ENCODE data around the gene GOLPH3.

Gene GOLPH3

GRCh38 chr5:32107291-32107690, 66.8 kb downstream of the GOLPH3 start:
- Histone ChIP-seq H3K4me2 (ENCODE audit: low read length) (no peak overlapping the region), H3K4me3 (ENCODE audit: low read length) (no peak overlapping the region), H3K9me3 (replicated peaks; ENCODE audit: low read length) (no peaks in the 10 kb centered on the region), H3K27me3 (ENCODE audit: control insufficient read depth, insufficient read depth, low read length) (no peaks in the 10 kb centered on the region), H3K9ac (ENCODE audit: low read depth, low read length) (no peak overlapping the region), H3K36me3 (ENCODE audit: insufficient read depth, low read length) (peaks cover 77% of the 10 kb centered on the region), H3K4me1 (ENCODE audit: control insufficient read depth, insufficient read depth, low read length) (no peaks in the 10 kb centered on the region)

- no peak overlapping the region for H3K9ac ChIP-seq (ENCODE audit: low read depth, low read length)
- H3K4me2 ChIP-seq (ENCODE audit: low read length), result no peak overlapping the region
- no peaks in the 10 kb centered on the region for H3K4me1 ChIP-seq (ENCODE audit: control insufficient read depth, insufficient read depth, low read length)
- no peaks in the 10 kb centered on the region for H3K9me3 ChIP-seq (replicated peaks; ENCODE audit: low read length)
- no peaks in the 10 kb centered on the region for H3K27me3 ChIP-seq (ENCODE audit: control insufficient read depth, insufficient read depth, low read length)
- no peak overlapping the region for H3K4me3 ChIP-seq (ENCODE audit: low read length)
- peaks cover 86% of the 10 kb centered on the region for H3K36me3 ChIP-seq (ENCODE audit: insufficient read depth, low read length)
Observed at GRCh38 chr5:32103521-32103920, 70.6 kb downstream of the GOLPH3 start.

GRCh38 chr5:32102254-32102986, 71.7 kb downstream of the GOLPH3 start:
- Histone ChIP-seq H3K27me3 (ENCODE audit: control insufficient read depth, insufficient read depth, low read length) (no peaks in the 10 kb centered on the region), H3K36me3 (ENCODE audit: insufficient read depth, low read length) (peaks cover 88% of the 10 kb centered on the region), H3K9ac (ENCODE audit: low read depth, low read length) (no peak overlapping the region), H3K4me2 (ENCODE audit: low read length) (no peak overlapping the region), H3K9me3 (replicated peaks; ENCODE audit: low read length) (no peaks in the 10 kb centered on the region), H3K4me3 (ENCODE audit: low read length) (no peak overlapping the region), H3K4me1 (ENCODE audit: control insufficient read depth, insufficient read depth, low read length) (no peaks in the 10 kb centered on the region)

GRCh38 chr5:32100691-32101302, 73.3 kb downstream of the GOLPH3 start:
- H3K36me3 ChIP-seq (ENCODE audit: insufficient read depth, low read length), result peaks cover 73% of the 10 kb centered on the region

GRCh38 chr5:32100230-32100629, 73.9 kb downstream of the GOLPH3 start:
- Histone ChIP-seq H3K9me3 (replicated peaks; ENCODE audit: low read length) (no peaks in the 10 kb centered on the region), H3K4me2 (ENCODE audit: low read length) (no peak overlapping the region), H3K27me3 (ENCODE audit: control insufficient read depth, insufficient read depth, low read length) (no peaks in the 10 kb centered on the region), H3K9ac (ENCODE audit: low read depth, low read length) (no peak overlapping the region), H3K4me1 (ENCODE audit: control insufficient read depth, insufficient read depth, low read length) (no peaks in the 10 kb centered on the region), H3K4me3 (ENCODE audit: low read length) (no peak overlapping the region), H3K36me3 (ENCODE audit: insufficient read depth, low read length) (peaks cover 67% of the 10 kb centered on the region)

More at GRCh38 chr5:32100691-32101302, 73.3 kb downstream of the GOLPH3 start:
- no peak overlapping the region for H3K9ac ChIP-seq (ENCODE audit: low read depth, low read length)
- H3K4me2 ChIP-seq (ENCODE audit: low read length), result no peak overlapping the region
- H3K27me3 ChIP-seq (ENCODE audit: control insufficient read depth, insufficient read depth, low read length), result no peaks in the 10 kb centered on the region
- H3K4me1 ChIP-seq (ENCODE audit: control insufficient read depth, insufficient read depth, low read length), result no peaks in the 10 kb centered on the region
- H3K9me3 ChIP-seq (replicated peaks; ENCODE audit: low read length), result no peaks in the 10 kb centered on the region
- no peak overlapping the region for H3K4me3 ChIP-seq (ENCODE audit: low read length)

- Histone ChIP-seq H3K36me3 (ENCODE audit: insufficient read depth, low read length) (peaks cover 61% of the 10 kb centered on the region), H3K4me1 (ENCODE audit: control insufficient read depth, insufficient read depth, low read length) (no peaks in the 10 kb centered on the region), H3K9me3 (replicated peaks; ENCODE audit: low read length) (no peaks in the 10 kb centered on the region)
Observed at GRCh38 chr5:32099486-32100035, 74.6 kb downstream of the GOLPH3 start.

GRCh38 chr5:32098890-32099310, 75.2 kb downstream of the GOLPH3 start:
- Histone ChIP-seq H3K36me3 (ENCODE audit: insufficient read depth, low read length) (peaks cover 57% of the 10 kb centered on the region), H3K9me3 (replicated peaks; ENCODE audit: low read length) (no peaks in the 10 kb centered on the region), H3K9ac (ENCODE audit: low read depth, low read length) (no peak overlapping the region), H3K4me3 (ENCODE audit: low read length) (no peak overlapping the region), H3K4me2 (ENCODE audit: low read length) (no peak overlapping the region), H3K4me1 (ENCODE audit: control insufficient read depth, insufficient read depth, low read length) (no peaks in the 10 kb centered on the region), H3K27me3 (ENCODE audit: control insufficient read depth, insufficient read depth, low read length) (no peaks in the 10 kb centered on the region)

More at GRCh38 chr5:32099486-32100035, 74.6 kb downstream of the GOLPH3 start:
- Histone ChIP-seq H3K4me3 (ENCODE audit: low read length) (no peak overlapping the region), H3K9ac (ENCODE audit: low read depth, low read length) (no peak overlapping the region), H3K4me2 (ENCODE audit: low read length) (no peak overlapping the region), H3K27me3 (ENCODE audit: control insufficient read depth, insufficient read depth, low read length) (no peaks in the 10 kb centered on the region)

GRCh38 chr5:32098291-32098690, 75.8 kb downstream of the GOLPH3 start:
- Histone ChIP-seq H3K9me3 (replicated peaks; ENCODE audit: low read length) (no peaks in the 10 kb centered on the region), H3K9ac (ENCODE audit: low read depth, low read length) (no peak overlapping the region), H3K4me2 (ENCODE audit: low read length) (no peak overlapping the region), H3K27me3 (ENCODE audit: control insufficient read depth, insufficient read depth, low read length) (no peaks in the 10 kb centered on the region), H3K36me3 (ENCODE audit: insufficient read depth, low read length) (peaks cover 51% of the 10 kb centered on the region), H3K4me3 (ENCODE audit: low read length) (no peak overlapping the region), H3K4me1 (ENCODE audit: control insufficient read depth, insufficient read depth, low read length) (no peaks in the 10 kb centered on the region)

GRCh38 chr5:32096891-32097595, 77.1 kb downstream of the GOLPH3 start:
- H3K36me3 ChIP-seq (ENCODE audit: insufficient read depth, low read length), result peaks cover 39% of the 10 kb centered on the region
- no peak overlapping the region for H3K9ac ChIP-seq (ENCODE audit: low read depth, low read length)
- H3K4me3 ChIP-seq (ENCODE audit: low read length), result no peak overlapping the region
- no peaks in the 10 kb centered on the region for H3K27me3 ChIP-seq (ENCODE audit: control insufficient read depth, insufficient read depth, low read length)
- H3K4me1 ChIP-seq (ENCODE audit: control insufficient read depth, insufficient read depth, low read length), result no peaks in the 10 kb centered on the region
- no peak overlapping the region for H3K4me2 ChIP-seq (ENCODE audit: low read length)
- no peaks in the 10 kb centered on the region for H3K9me3 ChIP-seq (replicated peaks; ENCODE audit: low read length)

GRCh38 chr5:32095261-32095671, 78.9 kb downstream of the GOLPH3 start:
- H3K27me3 ChIP-seq (ENCODE audit: control insufficient read depth, insufficient read depth, low read length), result no peaks in the 10 kb centered on the region
- no peak overlapping the region for H3K9ac ChIP-seq (ENCODE audit: low read depth, low read length)
- no peak overlapping the region for H3K4me3 ChIP-seq (ENCODE audit: low read length)
- H3K4me2 ChIP-seq (ENCODE audit: low read length), result no peak overlapping the region
- H3K36me3 ChIP-seq (ENCODE audit: insufficient read depth, low read length), result peaks cover 24% of the 10 kb centered on the region
- H3K9me3 ChIP-seq (replicated peaks; ENCODE audit: low read length), result no peaks in the 10 kb centered on the region
- no peaks in the 10 kb centered on the region for H3K4me1 ChIP-seq (ENCODE audit: control insufficient read depth, insufficient read depth, low read length)

- no peak overlapping the region for H3K4me3 ChIP-seq (ENCODE audit: low read length)
- no peak overlapping the region for H3K4me2 ChIP-seq (ENCODE audit: low read length)
- H3K9ac ChIP-seq (ENCODE audit: low read depth, low read length), result no peak overlapping the region
- H3K27me3 ChIP-seq (ENCODE audit: control insufficient read depth, insufficient read depth, low read length), result no peaks in the 10 kb centered on the region
- no peaks in the 10 kb centered on the region for H3K4me1 ChIP-seq (ENCODE audit: control insufficient read depth, insufficient read depth, low read length)
- peaks cover 19% of the 10 kb centered on the region for H3K36me3 ChIP-seq (ENCODE audit: insufficient read depth, low read length)
- no peaks in the 10 kb centered on the region for H3K9me3 ChIP-seq (replicated peaks; ENCODE audit: low read length)
Observed at GRCh38 chr5:32094691-32095090, 79.4 kb downstream of the GOLPH3 start.

All from skeletal muscle satellite cell (primary cell).